ELF-1 (cell line): ENCODE measurements around the gene ANKRD39.
A peak's percentile ranks its signal among the peaks of the same experiment; 100 is the strongest.
"Not testable (repeated sequence)": the region's sequence is repeated elsewhere in the genome, so short reads cannot be mapped to it uniquely, and the experiment has no call there.

Source experiments
- DNase-seq: peaks from one replicate; pipeline ENCODE4 v3.0.0-alpha.2; 2016; ENCODE audit warnings: low read depth, low spot score

ANKRD39 gene, protein sequence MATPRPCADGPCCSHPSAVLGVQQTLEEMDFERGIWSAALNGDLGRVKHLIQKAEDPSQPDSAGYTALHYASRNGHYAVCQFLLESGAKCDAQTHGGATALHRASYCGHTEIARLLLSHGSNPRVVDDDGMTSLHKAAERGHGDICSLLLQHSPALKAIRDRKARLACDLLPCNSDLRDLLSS

DNA sequence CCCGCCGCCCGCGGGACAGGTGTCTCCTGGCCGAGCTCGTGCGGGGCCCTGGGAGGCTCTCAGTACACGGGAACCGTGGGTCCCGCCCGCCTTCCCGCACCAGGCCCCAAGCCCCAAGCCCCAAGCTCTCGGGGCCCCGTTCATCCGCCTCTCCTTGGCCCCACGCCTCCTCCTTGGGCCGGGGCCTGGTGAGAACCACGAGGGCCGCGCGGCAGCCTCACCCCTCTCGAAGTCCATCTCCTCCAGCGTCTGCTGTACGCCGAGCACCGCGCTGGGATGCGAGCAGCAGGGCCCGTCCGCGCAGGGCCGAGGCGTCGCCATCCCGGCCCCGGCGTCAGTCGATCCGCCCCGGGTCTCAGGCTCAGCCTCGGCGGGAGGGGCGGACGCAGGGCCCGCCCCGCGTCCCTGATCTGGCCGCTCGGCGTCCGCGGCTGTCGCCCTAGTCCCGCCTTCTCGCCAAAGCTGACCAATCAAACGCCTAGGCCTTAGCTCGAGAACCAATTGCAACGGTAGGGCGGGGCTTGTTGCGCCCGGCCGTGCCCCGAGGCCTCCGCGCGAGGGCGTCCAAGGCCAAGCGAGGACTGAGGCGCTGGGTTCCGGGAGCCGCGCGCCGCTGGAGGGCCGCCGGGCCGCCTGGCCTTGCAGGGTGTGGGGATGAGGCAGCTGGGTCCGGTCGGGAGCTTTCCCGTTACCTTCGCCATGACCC is at the start of gene ANKRD39:
ANKRD39 (minus strand) TSS at position 350 of the 706 bp plus-strand sequence; CDS start at position 321, 29 bp downstream.
- peak; percentile 99 for DNase-seq

DNA sequence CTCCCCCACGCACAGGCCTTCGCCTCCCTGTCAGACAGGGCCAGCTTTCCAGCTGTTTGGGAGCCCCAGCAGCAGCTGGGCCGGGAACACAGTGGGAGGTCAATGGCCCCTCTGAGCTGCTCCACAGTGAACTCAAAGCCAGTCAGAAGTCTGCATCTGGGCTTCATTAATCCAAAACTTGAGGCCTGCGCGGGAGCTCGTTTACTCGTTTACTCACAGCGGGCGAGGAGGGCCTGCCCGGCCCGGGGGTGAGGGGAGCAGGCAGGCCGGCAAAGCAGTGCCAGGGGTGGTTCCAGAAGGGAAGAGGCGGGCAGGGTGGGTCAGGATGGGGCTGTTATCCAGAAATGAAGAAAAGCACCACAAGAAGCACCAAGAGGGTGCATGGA is 48.9 kb upstream of the ANKRD39 start:
- no peak for DNase-seq

DNA sequence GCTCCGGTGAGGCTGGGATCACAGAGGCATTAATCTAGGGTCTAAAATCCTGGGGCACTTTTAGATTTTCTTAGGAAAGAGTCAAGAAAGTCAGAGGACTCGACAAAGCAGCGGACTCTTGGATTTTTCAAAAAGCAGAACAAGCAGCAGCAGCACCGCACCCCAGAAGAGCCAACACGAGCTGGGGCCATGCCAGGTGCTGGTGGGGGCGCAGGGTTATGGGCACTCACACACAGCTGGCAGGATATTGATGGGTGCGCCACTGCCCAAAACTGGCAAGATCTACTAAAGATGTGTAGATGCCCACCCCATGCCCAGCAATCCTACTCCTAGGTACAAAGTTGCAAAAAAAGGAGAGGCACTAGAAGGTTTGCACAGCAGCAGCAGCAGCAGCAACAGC is 46.0 kb upstream of the ANKRD39 start:
- DNase-seq, result no peak

DNA sequence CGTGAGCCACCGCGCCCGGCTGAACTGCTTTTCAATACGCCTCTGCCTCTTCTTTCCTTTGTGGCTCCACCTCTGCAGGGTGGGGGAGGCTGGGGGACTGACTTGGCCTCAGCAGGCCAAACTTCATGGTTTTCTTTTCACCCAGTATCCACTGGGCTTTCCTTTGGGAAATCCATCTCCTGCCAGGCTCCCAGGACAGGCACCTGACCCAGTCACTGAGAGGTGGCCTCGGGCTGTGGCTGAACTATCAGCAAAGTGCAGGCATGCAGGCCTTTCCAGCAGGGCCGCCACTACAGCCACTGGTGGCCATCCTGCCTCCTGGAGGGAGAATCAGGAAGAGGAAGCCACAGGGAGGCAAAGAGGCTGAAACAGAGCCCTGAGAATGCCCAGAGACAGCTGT is 45.5 kb upstream of the ANKRD39 start:
- DNase-seq, result peak; percentile 80

DNA sequence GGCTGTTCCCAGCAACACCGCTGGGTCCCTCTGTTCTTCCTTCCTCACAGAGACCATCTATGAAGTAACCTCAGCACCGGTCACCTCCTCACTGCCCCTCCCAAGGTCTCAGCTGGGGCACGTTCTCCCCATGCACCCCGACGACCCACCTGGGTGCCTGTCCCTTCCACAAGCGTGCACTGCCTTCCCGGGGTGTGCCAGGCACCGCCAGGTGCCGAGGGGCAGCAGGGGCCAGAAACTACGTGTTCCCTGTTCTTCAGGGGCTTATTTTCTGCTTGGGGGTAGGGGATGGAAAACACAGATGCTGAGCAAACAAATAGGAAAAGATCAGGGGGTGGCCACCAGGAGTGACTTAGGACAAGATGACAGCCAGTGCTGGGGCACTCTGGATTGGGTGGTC is 42.4 kb upstream of the ANKRD39 start:
- no peak for DNase-seq

DNA sequence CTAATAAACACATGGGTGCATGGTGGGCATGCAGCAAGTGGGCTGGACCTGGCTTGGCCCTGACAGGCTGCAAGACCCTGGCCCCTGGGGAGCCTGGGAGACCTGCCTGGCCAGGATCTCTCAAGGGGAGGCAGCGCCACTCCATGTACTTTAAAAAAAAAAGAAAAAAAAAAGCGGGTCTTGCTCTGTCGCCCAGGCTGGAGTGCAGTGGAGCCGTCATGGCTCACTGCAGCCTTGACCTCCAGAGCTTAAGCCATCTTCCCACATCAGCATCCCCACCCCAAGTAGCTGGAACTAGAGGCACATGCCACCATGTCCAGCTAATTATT is 41.6 kb upstream of the ANKRD39 start:
- no peak for DNase-seq

DNA sequence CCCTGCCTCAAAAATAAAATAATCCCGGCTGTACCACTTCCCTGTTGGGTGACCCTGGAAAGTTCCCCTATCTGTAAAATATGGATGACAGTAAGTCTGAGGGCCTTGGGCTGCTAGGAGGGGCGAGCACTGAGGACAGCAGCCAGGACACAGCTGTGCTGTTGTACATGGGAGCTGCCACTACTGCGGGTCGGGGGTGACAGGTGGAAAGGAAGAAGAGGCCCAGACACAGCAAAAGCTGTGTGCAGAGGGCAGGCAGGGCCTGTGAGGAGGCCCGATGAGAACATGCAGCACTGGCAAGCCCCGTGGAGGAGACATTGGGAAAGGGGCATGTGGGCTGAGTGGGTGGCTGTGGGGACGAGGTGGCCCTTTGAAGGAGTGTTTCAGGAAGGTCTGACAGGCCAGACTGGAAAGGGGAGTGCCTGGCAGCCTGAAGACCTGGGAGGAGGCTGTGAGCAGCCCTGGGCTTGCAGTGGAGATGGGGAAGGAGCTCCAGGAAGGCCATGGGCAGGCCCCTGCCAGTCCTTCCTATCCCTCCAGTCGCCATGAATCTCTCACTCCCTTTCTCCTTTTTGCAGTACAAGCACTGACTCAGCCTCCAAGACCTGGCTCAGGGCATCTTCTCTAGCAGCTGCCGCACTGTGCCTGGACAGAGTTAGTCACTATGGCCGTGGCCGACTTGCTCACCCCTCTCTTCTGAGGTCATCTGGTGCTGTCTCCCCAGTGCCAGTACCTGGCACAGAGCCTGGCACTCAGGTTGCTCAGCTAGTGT is 41.0 kb upstream of the ANKRD39 start:
- DNase-seq, result no peak

DNA sequence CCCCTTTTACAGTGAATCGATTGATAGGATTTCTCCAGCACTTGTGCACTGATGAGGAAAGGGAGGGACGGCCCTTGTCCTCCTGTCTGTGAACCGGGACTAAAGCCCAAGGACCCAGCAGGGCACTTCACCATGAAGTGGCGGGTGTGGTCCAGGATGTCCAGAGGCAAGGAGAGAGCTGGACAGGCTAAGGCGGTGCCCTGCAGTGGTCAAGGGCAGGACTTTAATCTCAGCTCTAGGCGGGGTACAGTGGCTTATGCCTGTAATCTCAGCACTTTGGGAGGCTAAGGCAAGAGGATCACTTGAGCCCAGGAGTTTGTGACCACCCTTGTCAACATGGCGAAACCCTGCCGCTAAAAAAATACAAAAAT is 40.3 kb upstream of the ANKRD39 start:
- no peak for DNase-seq

DNA sequence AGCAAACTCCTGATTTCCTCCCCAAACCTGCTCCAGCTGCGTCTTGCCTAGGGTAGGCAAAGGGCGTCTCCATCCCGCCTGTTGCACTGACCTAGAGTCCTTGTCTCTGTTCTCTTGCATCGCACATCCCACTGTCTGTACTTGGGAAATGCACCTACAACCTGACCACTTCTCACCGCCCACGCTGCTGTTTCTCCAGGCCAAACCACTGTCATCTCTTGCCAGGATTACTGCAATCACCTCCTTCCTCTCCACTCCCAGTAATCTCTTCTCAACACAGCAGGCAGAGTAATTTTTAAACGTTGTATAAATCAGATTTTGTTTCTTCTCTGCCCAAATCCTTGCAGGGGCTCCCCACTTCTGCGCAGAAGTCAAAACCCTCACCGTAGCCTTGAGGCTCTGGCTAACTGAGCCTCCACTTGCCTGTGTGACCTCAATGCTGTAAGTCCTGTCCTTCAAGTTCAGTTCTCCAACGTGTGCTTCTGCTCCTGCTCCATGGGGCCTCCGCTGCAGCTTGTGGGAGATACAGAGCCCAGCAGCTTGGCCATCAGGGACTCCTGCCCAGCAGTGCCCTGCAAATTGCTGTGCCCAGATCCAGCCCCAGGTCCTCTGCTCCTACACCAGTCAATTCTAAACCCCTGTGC is 39.8 kb upstream of the ANKRD39 start:
- no peak for DNase-seq

DNA sequence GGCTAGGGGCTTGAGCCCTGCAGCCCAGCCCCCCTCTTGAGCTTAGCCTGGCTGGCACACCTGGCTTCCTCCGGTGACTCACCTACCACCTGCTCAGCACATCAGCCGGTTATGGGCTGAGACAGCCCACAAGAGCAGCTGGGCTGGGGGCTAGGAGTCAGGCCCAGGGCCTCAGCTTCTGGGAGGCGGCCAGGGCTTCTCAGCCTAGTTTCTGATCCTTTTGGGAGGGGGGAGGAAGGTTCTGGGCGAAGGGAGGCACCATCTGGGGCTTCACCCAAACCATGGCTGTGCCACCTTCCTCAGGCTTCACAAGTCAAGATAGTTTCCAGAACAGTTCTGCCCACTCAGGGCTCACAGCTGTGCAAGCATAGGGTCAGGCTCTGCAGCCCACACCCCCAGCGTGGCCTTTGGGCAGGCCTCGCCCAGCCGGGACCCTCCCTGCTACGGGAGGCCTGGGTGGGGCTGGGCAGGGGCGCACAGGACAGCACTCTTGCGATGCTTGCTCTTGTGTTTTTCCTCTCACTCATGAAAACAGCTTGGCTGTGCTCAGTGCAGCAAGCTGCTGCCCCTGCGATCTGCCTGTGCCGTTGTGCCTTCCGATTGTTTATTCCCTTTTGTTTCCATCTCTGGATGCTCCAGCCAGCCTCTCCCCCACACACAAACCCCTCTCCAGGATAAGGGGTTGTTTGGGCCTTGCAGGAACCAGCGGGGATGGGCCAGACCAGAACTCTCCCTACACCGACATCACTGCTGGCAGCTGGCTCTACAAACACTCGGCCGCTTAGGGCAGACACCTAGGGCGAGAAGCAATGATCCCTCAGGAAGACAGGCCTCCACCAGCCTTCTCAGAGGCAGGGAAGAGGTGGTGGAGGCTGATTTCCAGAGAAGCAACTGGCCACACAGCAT is 38.2 kb upstream of the ANKRD39 start:
- DNase-seq, result no peak

DNA sequence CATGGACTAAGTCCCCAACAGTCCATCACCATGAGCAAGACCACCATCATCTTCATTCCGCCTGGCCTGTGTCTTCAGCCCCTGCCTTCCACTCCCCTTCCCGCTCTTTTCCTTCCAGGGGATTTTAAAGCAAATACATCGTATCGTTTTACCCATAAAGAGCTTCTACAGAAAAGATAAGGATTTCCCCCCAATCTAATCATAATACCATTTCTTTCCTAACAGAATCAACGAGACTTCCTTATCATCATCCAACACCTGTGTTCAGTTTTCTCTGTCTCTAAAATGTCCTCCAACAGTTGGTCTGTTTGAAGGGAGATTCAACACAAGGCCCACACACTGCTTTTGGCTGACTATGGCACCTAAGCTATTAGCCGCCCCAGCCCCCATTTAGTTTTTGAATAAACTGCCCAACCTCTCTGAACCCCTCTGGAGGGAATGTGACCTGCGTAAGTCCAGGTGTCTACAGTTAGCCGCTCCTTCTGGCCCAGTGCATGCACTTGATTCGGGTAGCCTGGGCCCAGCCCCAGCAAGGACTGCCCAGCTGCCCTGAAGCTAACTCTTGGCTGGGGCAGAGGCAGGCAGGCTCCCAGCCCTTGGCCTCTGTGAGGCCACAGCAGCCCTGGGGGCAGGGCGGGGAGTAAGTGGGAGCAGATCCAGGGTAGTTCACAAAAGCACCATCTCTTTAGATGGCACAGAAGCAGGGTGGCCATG is 37.4 kb upstream of the ANKRD39 start:
- peak; percentile 35 for DNase-seq

DNA sequence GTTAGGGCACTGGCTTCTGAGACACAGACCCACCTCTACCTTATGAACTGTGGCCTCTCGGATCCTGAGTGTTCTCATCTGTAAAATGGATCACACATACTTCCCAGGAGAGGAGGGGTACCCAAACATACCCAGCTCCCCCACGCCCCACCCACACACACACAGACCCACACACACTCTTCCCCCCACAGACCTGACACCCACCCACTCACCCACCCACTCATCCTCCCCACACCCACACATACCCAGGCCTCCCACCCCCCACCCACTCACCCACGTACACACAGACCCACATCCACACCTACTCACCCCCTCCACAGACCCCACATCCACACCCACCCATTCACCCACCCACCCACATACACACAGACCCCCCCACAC is 36.3 kb upstream of the ANKRD39 start:
- no peak for DNase-seq

DNA sequence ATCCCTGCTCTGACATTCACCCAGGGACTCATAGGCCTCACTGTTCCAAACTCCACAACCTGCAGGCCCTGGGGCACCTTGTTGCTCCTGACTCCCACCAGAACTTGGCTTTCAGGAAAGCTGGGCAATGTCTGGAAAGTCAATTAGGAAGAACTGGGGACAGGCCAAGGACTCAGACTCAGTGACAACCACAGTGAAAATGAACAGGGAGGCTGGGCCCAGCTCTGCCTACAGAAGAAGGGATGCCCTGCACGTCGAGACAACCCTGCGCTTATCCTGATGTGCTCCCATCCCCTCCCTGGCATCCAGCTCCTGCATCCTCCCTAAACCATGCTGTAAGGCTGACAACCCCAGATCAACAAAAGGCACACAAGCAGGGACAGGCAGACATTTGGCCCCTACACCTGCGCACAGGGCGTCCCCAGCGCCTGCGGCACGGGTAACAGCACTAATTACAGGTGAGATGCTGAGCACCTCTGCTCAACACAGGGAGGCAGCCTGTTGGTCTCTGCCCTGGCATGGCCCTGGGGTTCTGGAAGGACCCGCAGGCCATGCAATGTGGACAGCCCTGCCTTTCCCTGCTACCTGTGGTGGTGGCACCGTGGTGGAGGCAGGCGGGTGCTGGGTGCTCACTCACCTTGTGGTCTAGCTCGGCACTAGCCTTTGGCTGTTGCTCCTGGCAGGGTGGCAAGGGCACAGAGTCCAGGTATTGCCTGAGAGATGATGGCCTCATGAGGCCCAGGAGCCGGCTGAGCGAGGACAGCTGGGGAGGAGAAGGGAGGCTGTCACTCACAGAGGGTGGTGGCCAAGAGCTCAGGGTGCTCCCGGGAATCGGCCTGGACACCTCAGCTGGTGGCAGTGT is 35.7 kb upstream of the ANKRD39 start:
- DNase-seq, result no peak

DNA sequence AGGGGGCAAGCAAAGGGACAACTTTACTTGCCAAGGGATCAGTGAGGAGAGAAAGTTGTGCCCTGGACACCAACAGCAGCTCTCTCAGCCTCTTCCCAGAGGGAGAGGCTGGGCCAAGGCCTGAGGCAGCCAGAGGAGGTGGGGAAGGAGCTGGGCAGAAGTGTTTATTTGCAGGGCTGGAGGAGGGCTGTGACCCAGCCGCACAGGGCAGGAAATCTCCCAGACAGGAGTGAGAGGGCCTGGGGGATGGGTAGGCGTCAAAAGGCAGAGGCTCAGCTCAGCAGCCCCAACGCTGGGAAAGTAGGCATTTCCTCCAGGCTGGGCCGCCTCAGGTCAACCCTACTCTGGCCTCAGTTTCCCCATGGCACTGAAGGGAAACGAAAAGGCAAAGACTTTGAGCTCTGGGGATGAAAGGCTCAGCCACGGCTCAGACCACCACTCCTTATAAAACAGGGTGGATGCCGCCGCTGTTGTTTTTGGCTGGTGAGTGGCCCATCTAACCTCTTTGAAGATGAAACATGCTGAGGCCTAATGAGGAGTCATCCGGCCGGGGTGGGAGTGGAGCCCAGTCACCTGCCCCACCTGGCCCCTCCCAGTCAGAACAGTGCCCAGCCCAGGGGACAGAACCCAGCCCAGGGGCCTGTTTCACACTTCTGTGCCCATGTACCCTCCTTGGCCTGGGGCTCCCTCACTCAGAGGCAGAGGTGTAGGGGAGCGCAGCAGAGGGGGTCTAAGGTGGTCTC is 33.9 kb upstream of the ANKRD39 start:
- peak; percentile 86 for DNase-seq

DNA sequence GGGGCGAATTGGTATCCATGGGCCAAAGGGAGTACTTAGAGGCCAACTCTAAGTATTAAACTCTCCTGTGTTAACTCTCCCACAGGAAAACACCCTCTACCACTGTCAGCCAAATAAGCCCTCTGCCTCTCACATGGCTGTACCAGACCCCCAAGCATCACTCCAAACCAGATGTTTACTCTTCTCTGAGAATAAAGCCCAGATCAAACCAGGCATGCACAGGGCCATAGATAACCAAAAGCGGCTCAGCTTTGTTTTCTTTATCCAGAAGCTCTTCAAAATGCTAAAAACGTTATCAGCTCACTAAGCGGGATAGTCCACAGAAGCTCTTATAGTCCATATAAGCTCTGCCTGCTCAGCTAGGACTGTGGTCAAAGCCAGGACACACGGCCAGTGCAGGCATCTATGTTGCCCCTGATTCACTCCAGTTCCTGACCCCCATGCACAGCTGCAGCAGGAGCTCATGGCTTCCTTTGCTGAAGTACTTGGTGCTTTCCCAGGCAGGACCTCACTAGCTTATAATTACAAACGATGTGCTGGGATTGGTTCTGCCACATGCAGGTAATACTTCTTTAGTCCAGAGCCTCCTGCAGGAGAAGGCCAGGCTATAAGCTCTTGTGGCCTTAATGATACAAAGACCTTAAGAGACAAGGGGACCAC is 33.0 kb upstream of the ANKRD39 start:
- peak; percentile 74 for DNase-seq

DNA sequence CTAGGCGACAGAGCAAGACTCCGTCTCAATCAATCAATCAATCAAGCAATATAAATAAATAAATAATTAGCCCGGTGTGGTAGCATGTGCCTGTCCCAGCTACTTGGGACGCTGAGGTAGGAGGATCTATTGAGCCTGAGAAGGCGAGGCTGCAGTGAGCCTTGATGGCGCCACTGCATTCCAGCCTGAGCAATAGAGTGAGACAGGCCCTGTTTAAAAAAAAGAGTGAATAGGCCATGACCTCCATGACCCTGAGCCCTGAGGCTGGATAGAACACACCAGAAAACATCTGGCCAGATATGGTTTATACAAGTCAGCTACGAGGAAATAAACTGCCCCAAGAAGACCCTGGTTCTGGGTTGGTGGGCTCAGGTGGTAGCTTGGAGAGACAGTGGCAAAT is 32.4 kb upstream of the ANKRD39 start:
- peak; percentile 83 for DNase-seq

DNA sequence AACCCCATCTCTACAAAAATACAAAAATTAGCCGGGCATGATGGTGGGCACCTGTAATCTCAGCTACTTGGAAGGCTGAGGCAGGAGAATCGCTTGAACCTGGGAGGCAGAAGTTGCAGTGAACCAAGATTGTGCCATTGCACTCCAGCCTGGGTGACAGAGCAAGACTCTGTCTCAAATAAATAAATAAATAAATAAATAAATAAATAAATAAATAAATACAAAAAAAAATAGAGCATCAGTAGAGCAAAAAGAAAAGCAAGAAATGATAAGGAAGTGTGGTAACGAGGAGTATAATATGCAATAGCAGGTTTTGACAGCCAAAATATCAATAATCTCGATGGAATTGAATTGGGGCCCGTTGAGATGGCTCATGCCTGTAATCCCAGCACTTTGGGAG is 31.7 kb upstream of the ANKRD39 start:
- not testable (repeated sequence) for DNase-seq
